HuH-7.5 (cell line): ENCODE measurements around the gene CRPPA.

ENCODE experiments used
- DNase-seq: peaks from one replicate; pipeline ENCODE4 v3.0.0; 2011; ENCODE audit warnings: low spot score

The CRPPA gene

GRCh38 chr7:16422917-16423316, 1.6 kb upstream of the CRPPA start:
- no peak for DNase-seq

- DNase-seq, result no peak
Measured at GRCh38 chr7:16422103-16422435, 731 bp upstream of the CRPPA start.

- DNase-seq, result peak; percentile 68
Measured at GRCh38 chr7:16420649-16421332, 547 bp downstream of the CRPPA start.

GRCh38 chr7:16420329-16420648, 1.0 kb downstream of the CRPPA start:
- no peak for DNase-seq

- DNase-seq, result no peak
Measured at GRCh38 chr7:16419859-16420258, 1.5 kb downstream of the CRPPA start.

GRCh38 chr7:16419126-16419525, 2.2 kb downstream of the CRPPA start:
- no peak for DNase-seq

- no peak for DNase-seq
Measured at GRCh38 chr7:16417906-16418305, 3.4 kb downstream of the CRPPA start.

- DNase-seq, result no peak
Measured at GRCh38 chr7:16416289-16417282, 4.8 kb downstream of the CRPPA start.

- DNase-seq, result no peak
Measured at GRCh38 chr7:16412274-16413254, 8.8 kb downstream of the CRPPA start.

- no peak for DNase-seq
Measured at GRCh38 chr7:16411391-16411790, 9.9 kb downstream of the CRPPA start.

- DNase-seq, result no peak
Measured at GRCh38 chr7:16409777-16410176, 11.6 kb downstream of the CRPPA start.

- DNase-seq, result no peak
Measured at GRCh38 chr7:16404636-16405035, 16.7 kb downstream of the CRPPA start.

GRCh38 chr7:16403475-16403874, 17.9 kb downstream of the CRPPA start:
- DNase-seq, result no peak

GRCh38 chr7:16402940-16403339, 18.4 kb downstream of the CRPPA start:
- no peak for DNase-seq

- DNase-seq, result no peak
Measured at GRCh38 chr7:16402091-16402490, 19.2 kb downstream of the CRPPA start.

GRCh38 chr7:16400893-16401275, 20.5 kb downstream of the CRPPA start:
- DNase-seq, result no peak

GRCh38 chr7:16399916-16400892, 21.1 kb downstream of the CRPPA start:
- DNase-seq, result no peak

GRCh38 chr7:16399265-16399831, 22.0 kb downstream of the CRPPA start:
- DNase-seq, result no peak

GRCh38 chr7:16398146-16399017, 23.0 kb downstream of the CRPPA start:
- no peak for DNase-seq
